T follicular helper cell (primary cell): ENCODE data around the gene TPSB2.
"Not testable (repeated sequence)": the region's sequence is repeated elsewhere in the genome, so short reads cannot be mapped to it uniquely, and the experiment has no call there.

Experiments used
- DNase-seq: peaks from one replicate; pipeline ENCODE4 v3.0.0-alpha.2; 2020; ENCODE audit warnings: low read depth
- total RNA-seq, 2 experiments: gene quantifications; one replicate each; lab custom pipeline; 2026; lab: John Stamatoyannopoulos, UW

The TPSB2 gene
- 0 reads per million in 2 experiments for total RNA-seq

DNA sequence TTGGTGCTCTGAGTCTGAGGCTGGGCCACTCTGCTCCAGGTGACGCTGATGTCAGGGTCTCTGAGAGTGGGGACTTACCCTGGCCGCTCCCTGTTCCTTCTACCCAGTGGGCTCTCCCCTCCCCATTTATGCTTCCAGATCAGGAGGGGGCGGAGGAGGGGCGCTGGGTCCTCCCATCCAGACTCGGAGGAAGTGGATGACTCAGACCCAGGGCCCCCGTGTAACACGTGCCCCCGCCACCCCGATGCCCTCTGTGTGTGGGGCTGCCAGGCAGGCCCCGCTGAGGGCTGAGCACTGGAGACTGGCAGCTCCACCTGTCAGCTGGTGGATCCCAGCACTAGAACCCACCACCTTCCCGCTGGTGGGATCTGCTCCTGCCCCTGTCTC is at the start of gene TPSB2:
Gene TPSB2 (minus strand): TSS at position 101 of the 387 bp plus-strand sequence. CDS start 233 bp downstream, outside the sequence.
- not testable (repeated sequence) for DNase-seq

- no peak for DNase-seq
These were observed 49.3 kb upstream of the TPSB2 start for GRCh38 chr16:1279081-1279944.

DNA sequence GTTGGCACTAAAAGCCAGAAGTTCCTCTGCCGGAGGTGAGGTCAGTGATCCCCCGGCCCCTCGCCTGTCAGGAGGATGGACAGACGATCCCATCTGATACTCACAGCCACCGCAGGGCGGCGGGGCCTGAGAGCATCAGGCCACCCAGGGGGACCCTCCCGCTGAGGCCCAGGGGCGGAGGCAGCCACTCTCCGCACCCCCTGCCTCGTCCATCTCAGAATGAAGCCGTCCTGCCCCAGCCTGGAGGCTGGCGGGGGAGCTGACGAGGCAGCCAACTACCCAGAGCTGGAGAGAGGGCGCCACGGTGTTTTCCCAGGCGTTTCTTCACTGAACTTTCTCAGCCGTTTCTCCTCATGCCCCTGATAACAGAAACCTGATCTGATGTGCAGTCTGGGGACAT is 48.5 kb upstream of the TPSB2 start:
- DNase-seq, result no peak

DNA sequence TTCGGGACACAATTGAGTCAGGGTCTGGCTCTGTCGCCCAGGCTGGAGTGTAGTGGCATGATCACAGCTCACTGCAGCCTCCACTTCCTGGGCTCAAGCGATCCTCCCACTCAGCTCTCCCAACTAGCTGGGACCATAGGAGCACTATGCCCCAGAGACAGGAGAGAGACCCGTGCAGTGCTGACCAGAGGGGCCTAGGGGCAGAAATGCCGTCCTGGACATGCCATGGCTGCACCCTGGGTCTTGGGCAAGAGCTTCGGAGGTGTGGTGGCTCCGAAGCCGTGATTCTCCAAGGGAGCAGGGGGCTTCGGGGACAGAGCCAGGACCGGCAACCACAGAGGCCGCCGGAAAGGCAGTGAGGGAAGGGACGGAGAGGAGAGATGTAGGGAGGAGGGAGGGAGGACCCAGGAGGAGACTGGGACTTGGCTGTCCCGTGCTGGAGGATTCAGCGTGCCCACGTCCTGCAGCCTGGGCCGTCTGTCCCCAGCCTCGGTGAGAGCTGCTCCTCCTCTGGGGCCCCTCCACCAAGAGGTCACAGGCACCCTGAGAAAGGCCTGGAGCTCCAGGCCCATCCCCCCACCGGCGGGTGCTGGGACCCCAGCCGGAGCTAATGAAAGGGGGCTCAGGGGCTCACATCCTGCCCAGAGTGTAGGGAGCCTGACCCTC is 47.8 kb upstream of the TPSB2 start:
- no peak for DNase-seq

DNA sequence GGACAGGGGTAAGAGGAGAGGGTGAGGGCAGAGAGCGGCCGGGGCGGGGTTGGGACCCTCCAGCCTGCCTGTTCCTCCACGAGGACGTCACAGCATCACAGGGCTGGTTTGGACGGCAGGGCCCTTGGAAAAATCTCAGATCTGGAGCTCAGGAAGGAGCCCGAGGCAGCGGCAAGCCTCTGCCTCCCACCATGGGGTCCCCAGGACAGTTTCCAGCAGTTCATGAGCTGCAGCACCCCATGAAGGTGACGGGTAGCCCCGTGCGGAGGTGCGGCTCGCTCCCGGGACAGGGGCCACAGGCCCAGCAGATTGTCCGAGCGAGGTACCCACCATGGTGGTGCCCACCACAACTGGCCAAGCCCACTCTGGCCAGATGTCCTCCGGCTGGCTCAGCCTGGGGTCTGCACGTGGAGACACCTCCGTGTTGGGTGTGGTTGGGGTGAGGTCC is 47.2 kb upstream of the TPSB2 start:
- no peak for DNase-seq

DNA sequence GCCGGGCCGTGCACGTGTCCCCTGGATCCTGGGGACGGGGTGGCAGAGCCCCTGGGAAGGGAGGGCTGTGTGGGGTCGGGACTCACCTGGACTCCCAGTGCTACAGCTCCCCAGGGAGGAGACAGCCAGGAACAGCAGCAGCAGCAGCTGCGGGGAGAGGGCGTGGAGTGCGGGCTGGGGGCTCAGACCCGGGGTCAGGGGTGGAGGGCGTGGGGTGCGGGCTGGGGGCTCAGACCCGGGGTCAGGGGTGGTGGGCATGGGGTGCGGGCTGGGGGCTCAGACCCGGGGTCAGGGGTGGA is 46.5 kb upstream of the TPSB2 start:
- no peak for DNase-seq

DNA sequence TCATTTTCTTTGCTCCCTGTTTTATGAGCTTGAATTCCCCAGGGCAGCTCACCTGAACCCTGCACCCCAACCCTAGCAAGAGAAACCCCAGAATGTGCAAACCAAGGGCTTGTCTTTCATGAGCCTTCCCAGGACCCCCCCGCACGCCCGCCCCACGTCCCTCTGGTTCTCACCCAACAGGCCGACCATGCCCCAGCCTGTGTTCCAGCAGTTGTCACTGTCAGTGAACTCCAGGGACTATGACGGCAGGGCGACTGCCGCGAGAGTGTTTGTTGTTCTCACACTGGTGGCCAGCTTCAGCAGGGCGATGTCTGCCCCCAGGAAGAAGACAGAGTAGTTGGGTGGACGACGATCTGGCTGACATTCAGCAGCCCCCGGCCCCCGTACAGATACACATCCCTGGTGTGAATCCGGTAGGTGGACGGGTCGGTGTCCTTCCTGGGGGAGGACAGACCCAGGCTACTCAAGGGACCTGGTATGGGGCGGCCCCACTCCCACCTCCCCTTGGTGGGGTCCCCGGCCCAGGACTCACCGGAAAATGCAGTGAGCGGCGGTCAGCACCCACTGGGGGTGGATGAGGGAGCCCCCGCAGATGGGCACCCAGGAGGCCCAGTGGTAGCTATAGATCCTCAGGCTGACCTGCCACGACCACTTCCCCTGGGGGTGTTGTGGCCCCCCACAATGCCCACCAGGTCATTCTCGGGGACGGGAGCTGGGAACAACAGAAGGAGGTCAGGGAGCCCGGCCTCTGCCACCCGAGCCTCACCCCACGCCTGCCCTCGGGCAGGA is 46.0 kb upstream of the TPSB2 start:
- DNase-seq, result no peak

DNA sequence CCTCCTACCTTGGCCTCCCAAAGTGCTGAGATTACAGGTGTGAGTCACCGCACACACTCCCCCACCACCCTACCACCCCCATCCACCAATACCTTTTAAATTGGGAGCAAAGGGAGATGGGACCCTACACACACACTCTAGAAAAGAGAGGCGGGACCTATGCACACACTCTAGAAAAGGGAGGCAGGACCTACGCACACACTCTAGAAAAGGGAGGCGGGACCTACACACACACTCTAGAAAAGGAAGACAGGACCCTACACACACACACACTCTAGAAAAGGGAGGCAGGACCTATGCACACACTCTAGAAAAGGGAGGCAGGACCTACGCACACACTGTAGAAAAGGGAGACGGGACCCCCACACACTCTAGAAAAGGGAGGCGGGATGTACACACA is 44.8 kb upstream of the TPSB2 start:
- DNase-seq, result no peak

- no peak for DNase-seq
These were observed 43.8 kb upstream of the TPSB2 start for GRCh38 chr16:1273816-1274215.

- no peak for DNase-seq
These were observed 42.6 kb upstream of the TPSB2 start for GRCh38 chr16:1272453-1273198.

DNA sequence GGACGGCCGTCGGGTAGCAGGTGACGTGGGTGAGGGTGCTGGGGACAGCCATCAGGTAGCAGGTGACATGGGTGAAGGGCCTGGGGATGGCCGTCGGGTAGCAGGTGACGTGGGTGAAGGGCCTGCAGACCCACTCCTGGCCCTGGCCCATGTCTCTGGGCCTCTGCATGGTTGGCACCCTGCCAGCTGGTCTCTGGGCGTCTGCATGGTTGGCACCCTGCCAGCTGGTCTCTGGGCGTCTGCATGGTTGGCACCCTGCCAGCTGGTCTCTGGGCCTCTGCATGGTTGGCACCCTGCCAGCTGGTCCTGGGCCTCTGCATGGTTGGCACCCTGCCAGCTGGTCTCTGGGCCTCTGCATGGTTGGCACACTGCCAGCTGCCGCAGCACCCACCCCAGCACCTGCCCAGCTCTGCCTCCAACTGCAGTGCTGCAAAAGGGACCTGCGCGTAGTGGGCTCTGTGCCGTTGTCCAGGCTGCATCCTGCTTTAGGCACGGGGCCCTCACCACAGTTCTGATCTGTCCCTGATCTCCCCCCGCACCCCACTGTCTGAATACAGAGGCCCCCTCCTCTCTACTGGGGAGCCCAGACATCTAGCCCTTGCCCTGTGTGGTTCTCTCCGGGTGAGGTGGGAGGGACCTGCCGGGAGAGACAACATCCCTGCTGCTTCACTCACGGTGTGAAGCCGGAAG is 41.9 kb upstream of the TPSB2 start:
- DNase-seq, result not testable (repeated sequence)

- DNase-seq, result no peak
These were observed 41.4 kb upstream of the TPSB2 start for GRCh38 chr16:1271380-1271723.

DNA sequence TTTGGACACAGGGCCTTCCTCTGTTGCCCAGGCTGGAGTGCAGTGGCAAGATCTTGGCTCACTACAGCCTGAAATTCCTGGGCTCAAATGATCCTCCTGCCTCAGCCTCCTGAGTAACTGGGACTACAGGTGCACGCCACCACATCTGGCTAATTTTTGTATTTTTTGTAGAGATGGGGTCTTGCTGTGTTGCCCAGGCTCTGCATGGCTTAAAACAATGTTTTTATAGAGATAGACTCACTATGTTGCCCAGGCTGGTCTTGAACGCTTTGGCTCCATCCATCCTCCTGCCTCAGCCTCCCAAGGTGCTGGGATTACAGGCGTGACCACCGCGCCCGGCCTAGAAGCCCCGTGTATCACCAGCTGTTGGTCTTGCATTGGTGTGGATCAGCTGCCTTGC is 39.4 kb upstream of the TPSB2 start:
- not testable (repeated sequence) for DNase-seq

DNA sequence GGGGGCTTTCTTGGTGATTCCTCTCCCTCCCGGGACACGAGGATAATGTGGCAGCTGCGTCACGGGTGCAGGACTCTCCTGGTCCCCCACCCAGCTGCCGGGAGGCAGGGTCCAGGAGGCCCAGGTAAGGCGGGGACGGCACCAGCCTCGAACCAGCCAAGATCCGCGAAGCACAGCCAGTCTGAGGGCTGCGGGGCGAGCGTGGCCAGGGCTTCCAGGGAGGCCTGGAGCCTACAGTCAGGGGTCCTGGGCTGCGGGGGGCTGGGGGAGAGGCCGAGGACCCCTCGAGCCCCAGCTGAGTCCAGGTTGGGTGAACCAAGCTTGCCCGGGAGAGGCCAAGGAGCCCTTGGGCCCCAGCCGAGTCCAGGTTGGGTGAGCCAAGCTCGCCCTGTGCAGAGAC is 35.8 kb upstream of the TPSB2 start:
- no peak for DNase-seq

- no peak for DNase-seq
These were observed 35.2 kb upstream of the TPSB2 start for GRCh38 chr16:1265090-1265630.

- DNase-seq, result no peak
These were observed 34.5 kb upstream of the TPSB2 start for GRCh38 chr16:1264345-1265089.

- DNase-seq, result no peak
These were observed 33.8 kb upstream of the TPSB2 start for GRCh38 chr16:1263591-1264344.

GRCh38 chr16:1262846-1263221 is 32.9 kb upstream of the TPSB2 start:
- no peak for DNase-seq

- DNase-seq, result no peak
These were observed 32.3 kb upstream of the TPSB2 start for GRCh38 chr16:1262210-1262845.
